ENCODE results near the gene WFIKKN1. TPM values are rescaled to one million over a fixed set of nuclear protein-coding genes. Genes with fewer than 3 reads are reported as not detected.

WFIKKN1 gene
- total RNA-seq, 1 experiment from 2014 or later = 0.47 TPM

- TF ChIP-seq, protein P1, sequence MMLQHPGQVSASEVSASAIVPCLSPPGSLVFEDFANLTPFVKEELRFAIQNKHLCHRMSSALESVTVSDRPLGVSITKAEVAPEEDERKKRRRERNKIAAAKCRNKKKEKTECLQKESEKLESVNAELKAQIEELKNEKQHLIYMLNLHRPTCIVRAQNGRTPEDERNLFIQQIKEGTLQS (IDR thresholded peaks at IDR 0.05) = no peak
- TF ChIP-seq JUND (IDR thresholded peaks at IDR 0.05) = no peak
- no peak for TF ChIP-seq ZNF274 (IDR thresholded peaks at IDR 0.05; ENCODE audit: low read depth, low read length)
- no peak for TF ChIP-seq TCF7L2 (IDR thresholded peaks at IDR 0.05; ENCODE audit: borderline replicate concordance, extremely low read depth, insufficient read depth, insufficient read length)
- TF ChIP-seq CEBPB (IDR thresholded peaks at IDR 0.05; ENCODE audit: low read depth) = no peak
- TF ChIP-seq SRF (IDR thresholded peaks at IDR 0.05; ENCODE audit: low read depth) = no peak
- no peak for TF ChIP-seq SIN3A (IDR thresholded peaks at IDR 0.05; ENCODE audit: low read depth)
- TF ChIP-seq POLR2A (IDR thresholded peaks at IDR 0.05; ENCODE audit: borderline replicate concordance, extremely low read depth, insufficient read depth, insufficient read length) = no peak
- TF ChIP-seq, protein P2, sequence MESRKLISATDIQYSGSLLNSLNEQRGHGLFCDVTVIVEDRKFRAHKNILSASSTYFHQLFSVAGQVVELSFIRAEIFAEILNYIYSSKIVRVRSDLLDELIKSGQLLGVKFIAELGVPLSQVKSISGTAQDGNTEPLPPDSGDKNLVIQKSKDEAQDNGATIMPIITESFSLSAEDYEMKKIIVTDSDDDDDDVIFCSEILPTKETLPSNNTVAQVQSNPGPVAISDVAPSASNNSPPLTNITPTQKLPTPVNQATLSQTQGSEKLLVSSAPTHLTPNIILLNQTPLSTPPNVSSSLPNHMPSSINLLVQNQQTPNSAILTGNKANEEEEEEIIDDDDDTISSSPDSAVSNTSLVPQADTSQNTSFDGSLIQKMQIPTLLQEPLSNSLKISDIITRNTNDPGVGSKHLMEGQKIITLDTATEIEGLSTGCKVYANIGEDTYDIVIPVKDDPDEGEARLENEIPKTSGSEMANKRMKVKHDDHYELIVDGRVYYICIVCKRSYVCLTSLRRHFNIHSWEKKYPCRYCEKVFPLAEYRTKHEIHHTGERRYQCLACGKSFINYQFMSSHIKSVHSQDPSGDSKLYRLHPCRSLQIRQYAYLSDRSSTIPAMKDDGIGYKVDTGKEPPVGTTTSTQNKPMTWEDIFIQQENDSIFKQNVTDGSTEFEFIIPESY (IDR thresholded peaks at IDR 0.05; ENCODE audit: extremely low read depth, insufficient replicate concordance, low read length) = no peak
- no peak for TF ChIP-seq POLR2AphosphoS5 (IDR thresholded peaks at IDR 0.05; ENCODE audit: low read depth, low read length)
- no peak for TF ChIP-seq ELF1 (IDR thresholded peaks at IDR 0.05; ENCODE audit: borderline replicate concordance, low read depth)
- no peak for TF ChIP-seq EZH2phosphoT487 (IDR thresholded peaks at IDR 0.05; ENCODE audit: borderline replicate concordance)
These were observed 6.2 kb upstream of the WFIKKN1 start (continued) for GRCh38 chr16:624526-625070.
